Measurements from ENCODE around the gene ZCRB1.
"Not testable (repeated sequence)": the region's sequence is repeated elsewhere in the genome, so short reads cannot be mapped to it uniquely, and the experiment has no call there.

Gene ZCRB1

GRCh38 chr12:42336286-42336685 lies 10.4 kb upstream of the ZCRB1 start:
- no peak overlapping the region for H2BK15ac ChIP-seq (ENCODE audit: low read depth, poor library complexity, severe bottlenecking)
- H2AK5ac ChIP-seq (ENCODE audit: low read length, severe bottlenecking): no peak overlapping the region
- no peak overlapping the region for H3K4me2 ChIP-seq (ENCODE audit: low read length, poor library complexity, severe bottlenecking)
- H3K4me1 ChIP-seq (ENCODE audit: control insufficient read depth, insufficient read depth, low read depth, low read length): no peaks in the 10 kb centered on the region
- peaks cover 8% of the 10 kb centered on the region for H3K79me1 ChIP-seq (replicated peaks; ENCODE audit: low read length, poor library complexity, severe bottlenecking)
- no peak overlapping the region for H4K8ac ChIP-seq (ENCODE audit: low read length)
- no peak overlapping the region for H3K9ac ChIP-seq (ENCODE audit: low read length)
- no peak overlapping the region for H3K23ac ChIP-seq (ENCODE audit: low read length in 2 of 2)
- no peak overlapping the region for H3K4ac ChIP-seq (ENCODE audit: low read depth in 1 of 2, low read length in 2 of 2)
- H3K9me3 ChIP-seq (ENCODE audit: control insufficient read depth, low read length): no peaks in the 10 kb centered on the region
- no peak overlapping the region for H3K14ac ChIP-seq (ENCODE audit: low read length in 2 of 2)
- WGBS: no CpG with 5 or more reads among the region's 1 CpG
- H2BK5ac ChIP-seq (ENCODE audit: low read depth, low read length, poor library complexity, severe bottlenecking): no peak overlapping the region
- no peak overlapping the region for H2BK120ac ChIP-seq (ENCODE audit: low read depth, low read length)
- no peak overlapping the region for H3K4me3 ChIP-seq (ENCODE audit: insufficient read depth in 1 of 2, low read depth in 1 of 2, low read length in 2 of 2)
- no peak overlapping the region for H4K91ac ChIP-seq (ENCODE audit: low read length)
- H2BK12ac ChIP-seq (ENCODE audit: low read length in 2 of 2): no peak overlapping the region
- H2AFZ ChIP-seq (ENCODE audit: low read depth, low read length): no peak overlapping the region
- DNase-seq: no peak
- no peaks in the 10 kb centered on the region for H3K27me3 ChIP-seq (ENCODE audit: control insufficient read depth in 1 of 2, insufficient read depth in 1 of 2, low read length in 2 of 2)
- no peak overlapping the region for H3K27ac ChIP-seq (ENCODE audit: low read length, poor library complexity, severe bottlenecking)
- peaks cover 10 to 23% of the 10 kb centered on the region in 2 experiments for H3K36me3 ChIP-seq (ENCODE audit: control insufficient read depth in 1 of 2, insufficient read depth in 2 of 2, low read depth in 1 of 2, low read length in 2 of 2)
- H3K18ac ChIP-seq (ENCODE audit: low read depth in 1 of 2, low read length in 2 of 2): no peak overlapping the region

DNA sequence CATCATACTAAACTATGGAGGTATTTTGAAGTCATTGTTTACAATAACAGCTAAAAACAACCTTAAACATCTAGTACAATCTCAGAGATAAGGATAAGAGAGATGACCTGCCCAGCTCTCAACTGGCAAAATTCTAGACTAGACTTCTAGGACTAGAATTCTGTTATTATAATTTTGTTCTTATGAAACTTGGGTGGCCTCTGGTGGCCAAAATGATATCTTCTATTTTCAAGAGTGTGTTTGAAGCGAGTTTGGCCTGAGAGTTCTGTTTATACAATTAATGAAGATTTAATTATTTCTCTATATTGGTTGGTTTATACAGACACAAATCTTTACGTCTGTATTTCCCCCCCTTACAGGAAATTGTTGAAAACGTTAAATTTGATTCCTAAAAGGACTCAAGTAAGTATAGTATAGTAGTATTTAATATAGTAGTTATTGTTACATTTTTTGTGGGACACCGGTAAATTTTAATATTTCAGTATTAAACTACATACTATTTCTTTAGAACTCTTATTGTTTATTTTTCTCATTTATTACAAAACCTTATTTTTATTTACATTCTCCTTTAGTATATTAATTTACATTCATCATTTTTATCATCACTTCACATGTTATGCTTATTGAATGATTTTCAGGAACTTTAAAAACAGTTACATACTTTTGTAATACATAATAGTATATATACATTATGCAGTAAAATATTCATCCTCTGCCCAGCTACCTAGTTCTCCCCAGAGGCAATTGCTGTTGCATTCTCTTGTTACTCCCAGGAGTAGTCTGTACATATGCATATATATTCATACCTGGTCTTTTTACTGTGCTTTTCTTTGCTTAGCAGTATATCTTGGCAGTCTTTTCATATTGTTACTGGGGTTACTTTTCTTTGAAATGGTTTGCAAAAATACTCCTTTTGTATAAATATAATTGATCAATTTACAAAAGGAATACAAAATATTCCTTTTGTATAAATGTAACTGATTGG lies 6.7 kb upstream of the ZCRB1 start:
- no peak overlapping the region for H3K18ac ChIP-seq (ENCODE audit: low read depth in 1 of 2, low read length in 2 of 2)
- peaks cover 6 to 12% of the 10 kb centered on the region in 2 experiments for H3K36me3 ChIP-seq (ENCODE audit: control insufficient read depth in 1 of 2, insufficient read depth in 2 of 2, low read depth in 1 of 2, low read length in 2 of 2)
- H2BK5ac ChIP-seq (ENCODE audit: low read depth, low read length, poor library complexity, severe bottlenecking): no peak overlapping the region
- H2BK120ac ChIP-seq (ENCODE audit: low read depth, low read length): no peak overlapping the region
- no peak overlapping the region for H3K4me2 ChIP-seq (ENCODE audit: low read length, poor library complexity, severe bottlenecking)
- no peak overlapping the region for H3K9ac ChIP-seq (ENCODE audit: low read length)
- H3K4me1 ChIP-seq (ENCODE audit: control insufficient read depth, insufficient read depth, low read depth, low read length): peaks cover 5% of the 10 kb centered on the region
- no peak overlapping the region for H3K4me3 ChIP-seq (ENCODE audit: insufficient read depth in 1 of 2, low read depth in 1 of 2, low read length in 2 of 2)
- H3K27me3 ChIP-seq (ENCODE audit: control insufficient read depth in 1 of 2, insufficient read depth in 1 of 2, low read length in 2 of 2): no peaks in the 10 kb centered on the region
- H2AK5ac ChIP-seq (ENCODE audit: low read length, severe bottlenecking): no peak overlapping the region
- no peak overlapping the region for H4K8ac ChIP-seq (ENCODE audit: low read length)
- H2BK15ac ChIP-seq (ENCODE audit: low read depth, poor library complexity, severe bottlenecking): no peak overlapping the region
- no peak overlapping the region for H3K23ac ChIP-seq (ENCODE audit: low read length in 2 of 2)
- H2AFZ ChIP-seq (ENCODE audit: low read depth, low read length): no peak overlapping the region
- H2BK12ac ChIP-seq (ENCODE audit: low read length in 2 of 2): no peak overlapping the region
- H3K14ac ChIP-seq (ENCODE audit: low read length in 2 of 2): no peak overlapping the region
- H3K27ac ChIP-seq (ENCODE audit: low read length, poor library complexity, severe bottlenecking): no peak overlapping the region
- no CpG with 5 or more reads among the region's 4 CpGs for WGBS
- peak; percentile 61 for DNase-seq
- H4K91ac ChIP-seq (ENCODE audit: low read length): no peak overlapping the region
- no peaks in the 10 kb centered on the region for H3K9me3 ChIP-seq (ENCODE audit: control insufficient read depth, low read length)
- no peak overlapping the region for H3K4ac ChIP-seq (ENCODE audit: low read depth in 1 of 2, low read length in 2 of 2)
- H3K79me1 ChIP-seq (replicated peaks; ENCODE audit: low read length, poor library complexity, severe bottlenecking): peaks cover 4% of the 10 kb centered on the region

DNA sequence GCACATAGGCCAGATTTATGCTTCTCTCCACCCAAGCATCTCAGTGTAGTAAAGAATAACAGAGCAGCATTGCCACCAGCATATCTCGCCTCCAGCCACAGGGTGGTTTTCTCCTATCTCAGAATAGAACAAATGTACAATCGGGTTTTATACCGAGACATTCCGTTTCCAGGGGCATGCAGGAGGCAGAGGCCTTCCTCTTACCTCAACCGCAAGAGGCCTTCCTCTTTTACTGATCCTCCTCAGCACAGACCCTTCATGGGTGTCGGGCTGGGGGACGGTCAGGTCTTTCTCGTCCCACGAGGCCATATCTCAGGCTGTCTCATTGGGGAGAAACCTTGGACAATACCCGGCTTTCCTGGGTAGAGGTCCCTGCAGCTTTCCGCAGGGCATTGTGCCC lies 4.2 kb upstream of the ZCRB1 start:
- H2BK5ac ChIP-seq (ENCODE audit: low read depth, low read length, poor library complexity, severe bottlenecking); H3K27ac ChIP-seq (ENCODE audit: low read length, poor library complexity, severe bottlenecking): not testable (repeated sequence)

GRCh38 chr12:42327227-42327590 lies 1.3 kb upstream of the ZCRB1 start:
- Histone ChIP-seq H3K9ac (ENCODE audit: low read length) (peak overlapping the region; percentile 97), H3K14ac (ENCODE audit: low read length in 2 of 2) (no peak overlapping the region), H4K8ac (ENCODE audit: low read length) (no peak overlapping the region), H3K23ac (ENCODE audit: low read length in 2 of 2) (no peak overlapping the region), H3K4ac (ENCODE audit: low read depth in 1 of 2, low read length in 2 of 2) (no peak overlapping the region), H3K79me1 (replicated peaks; ENCODE audit: low read length, poor library complexity, severe bottlenecking) (peaks cover 7% of the 10 kb centered on the region), H3K27me3 (ENCODE audit: control insufficient read depth in 1 of 2, insufficient read depth in 1 of 2, low read length in 2 of 2) (no peaks in the 10 kb centered on the region), H3K4me2 (ENCODE audit: low read length, poor library complexity, severe bottlenecking) (peak overlapping the region; percentile 93), H2BK120ac (ENCODE audit: low read depth, low read length) (no peak overlapping the region), H3K9me3 (ENCODE audit: control insufficient read depth, low read length) (no peaks in the 10 kb centered on the region), H2BK12ac (ENCODE audit: low read length in 2 of 2) (no peak overlapping the region), H4K91ac (ENCODE audit: low read length) (no peak overlapping the region), H3K27ac (ENCODE audit: low read length, poor library complexity, severe bottlenecking) (peak overlapping the region; percentile 49), H2BK5ac (ENCODE audit: low read depth, low read length, poor library complexity, severe bottlenecking) (no peak overlapping the region), H2AK5ac (ENCODE audit: low read length, severe bottlenecking) (no peak overlapping the region), H3K36me3 (ENCODE audit: control insufficient read depth in 1 of 2, insufficient read depth in 2 of 2, low read depth in 1 of 2, low read length in 2 of 2) (peaks cover 0 to 12% of the 10 kb centered on the region in 2 experiments), H3K4me3 (ENCODE audit: insufficient read depth in 1 of 2, low read depth in 1 of 2, low read length in 2 of 2) (peak overlapping the region in 1 of 2 experiments; percentile 99), H2AFZ (ENCODE audit: low read depth, low read length) (no peak overlapping the region), H2BK15ac (ENCODE audit: low read depth, poor library complexity, severe bottlenecking) (no peak overlapping the region), H3K4me1 (ENCODE audit: control insufficient read depth, insufficient read depth, low read depth, low read length) (peaks cover 5% of the 10 kb centered on the region), H3K18ac (ENCODE audit: low read depth in 1 of 2, low read length in 2 of 2) (no peak overlapping the region)
- WGBS: 77% methylated on average over 2 of the region's 2 CpGs
- no peak for DNase-seq

More for the DNA sequence above, 4.2 kb upstream of the ZCRB1 start:
- not testable (repeated sequence) for H2BK120ac ChIP-seq (ENCODE audit: low read depth, low read length); H4K91ac ChIP-seq (ENCODE audit: low read length); H3K9me3 ChIP-seq (ENCODE audit: control insufficient read depth, low read length); H2AFZ ChIP-seq (ENCODE audit: low read depth, low read length); H3K18ac ChIP-seq (ENCODE audit: low read depth in 1 of 2, low read length in 2 of 2); H2BK12ac ChIP-seq (ENCODE audit: low read length in 2 of 2); DNase-seq; H3K14ac ChIP-seq (ENCODE audit: low read length in 2 of 2); H3K36me3 ChIP-seq (ENCODE audit: control insufficient read depth in 1 of 2, insufficient read depth in 2 of 2, low read depth in 1 of 2, low read length in 2 of 2); H3K79me1 ChIP-seq (replicated peaks; ENCODE audit: low read length, poor library complexity, severe bottlenecking); H3K4me3 ChIP-seq (ENCODE audit: insufficient read depth in 1 of 2, low read depth in 1 of 2, low read length in 2 of 2); H3K9ac ChIP-seq (ENCODE audit: low read length); H3K4ac ChIP-seq (ENCODE audit: low read depth in 1 of 2, low read length in 2 of 2); H3K4me1 ChIP-seq (ENCODE audit: control insufficient read depth, insufficient read depth, low read depth, low read length); H2BK15ac ChIP-seq (ENCODE audit: low read depth, poor library complexity, severe bottlenecking); H4K8ac ChIP-seq (ENCODE audit: low read length); H3K27me3 ChIP-seq (ENCODE audit: control insufficient read depth in 1 of 2, insufficient read depth in 1 of 2, low read length in 2 of 2); H3K23ac ChIP-seq (ENCODE audit: low read length in 2 of 2)
- peak overlapping the region; percentile 36 for H2AK5ac ChIP-seq (ENCODE audit: low read length, severe bottlenecking)
- H3K4me2 ChIP-seq (ENCODE audit: low read length, poor library complexity, severe bottlenecking): peak overlapping the region; percentile 29
- 97% methylated on average over 11 of the region's 11 CpGs for WGBS

Measured in mesenchymal stem cell (in vitro differentiated cells and primary cell).